Loucy (cell line): Measurements from ENCODE around the gene COLQ.

Experiments
- H2AFZ ChIP-seq: fragments of 200-600 bp; sonication (generic); 2 replicates; pipeline ENCODE4 v1.6.0; 2016; ENCODE audit warnings: antibody characterized with exemption, mild to moderate bottlenecking, low read length, moderate library complexity
- H3F3A ChIP-seq: fragments of 200-600 bp; 2 replicates; pipeline ENCODE4 v1.6.0; 2016; ENCODE audit warnings: antibody characterized with exemption, low read depth, mild to moderate bottlenecking
- H3K27me3 ChIP-seq: fragments of 200-600 bp; sonication (generic); 2 replicates; pipeline ENCODE4 v1.6.1; 2014; ENCODE audit warnings: low read length, mild to moderate bottlenecking; ENCODE audit not compliant: insufficient read depth, poor library complexity, severe bottlenecking
- H3K36me3 ChIP-seq: fragments of 200-600 bp; sonication (generic); 2 replicates; pipeline ENCODE4 v1.6.1; 2016; ENCODE audit warnings: low read length; ENCODE audit not compliant: insufficient read depth
- H3K4me1 ChIP-seq: fragments of 200-600 bp; sonication (generic); 2 replicates; pipeline ENCODE4 v1.5.1; 2014; ENCODE audit warnings: low read length, mild to moderate bottlenecking; ENCODE audit not compliant: insufficient read depth, poor library complexity, severe bottlenecking
- H3K4me2 ChIP-seq: fragments of 200-600 bp; sonication (generic); 2 replicates; pipeline ENCODE4 v1.6.0; 2014; ENCODE audit warnings: antibody characterized with exemption, low read length, low read depth, mild to moderate bottlenecking; ENCODE audit not compliant: poor library complexity, severe bottlenecking
- H3K4me3 ChIP-seq: fragments of 200-600 bp; sonication (generic); 2 replicates; pipeline ENCODE4 v1.5.1; 2014; ENCODE audit warnings: low read length, mild to moderate bottlenecking, mixed read lengths; ENCODE audit not compliant: poor library complexity, severe bottlenecking
- H3K79me2 ChIP-seq: fragments of 200-600 bp; sonication (generic); 2 replicates; pipeline ENCODE4 v1.6.1; 2014; ENCODE audit warnings: low read length; ENCODE audit not compliant: insufficient read depth
- H3K9ac ChIP-seq: fragments of 200-600 bp; sonication (generic); 2 replicates; pipeline ENCODE4 v1.6.0; 2014; ENCODE audit warnings: mild to moderate bottlenecking, low read depth, low read length, moderate library complexity; ENCODE audit not compliant: poor library complexity, severe bottlenecking
- H3K9me2 ChIP-seq: fragments of 200-600 bp; sonication (generic); replicated peaks from 2 replicates; pipeline ENCODE4 v1.6.1; 2016; ENCODE audit warnings: low read depth, low read length, mixed read lengths
- H3K9me3 ChIP-seq: fragments of 200-600 bp; sonication (generic); 2 replicates; pipeline ENCODE4 v1.6.1; 2014; ENCODE audit warnings: mild to moderate bottlenecking, antibody characterized with exemption, low read length, low read depth; ENCODE audit not compliant: insufficient read depth
- H4K20me1 ChIP-seq: fragments of 200-600 bp; sonication (generic); 2 replicates; pipeline ENCODE4 v1.6.0; 2014; ENCODE audit warnings: antibody characterized with exemption, low read length, mild to moderate bottlenecking; ENCODE audit not compliant: insufficient read depth, poor library complexity, severe bottlenecking
- CTCF ChIP-seq: fragments of 200-600 bp; sonication (generic); conservative IDR thresholded peaks from 2 replicates; pipeline ENCODE4 v1.5.1; 2014; ENCODE audit warnings: mild to moderate bottlenecking, antibody characterized with exemption, low read length
- EZH2phosphoT487 ChIP-seq: fragments of 200-600 bp; IDR thresholded peaks from 2 replicates; pipeline ENCODE4 v1.6.1; 2018; ENCODE audit warnings: antibody characterized with exemption, mild to moderate bottlenecking, moderate library complexity, borderline replicate concordance

Gene COLQ

GRCh38 chr3:15514663-15515340 is 6.7 kb downstream of the COLQ start:
- Histone ChIP-seq H3K9me2 (no peaks in the 10 kb centered on the region), H3K36me3 (no peaks in the 10 kb centered on the region), H3K79me2 (no peaks in the 10 kb centered on the region), H4K20me1 (no peaks in the 10 kb centered on the region), H3K4me3 (no peak overlapping the region), H3K4me1 (peaks cover 15% of the 10 kb centered on the region), H2AFZ (no peak overlapping the region), H3K27me3 (no peaks in the 10 kb centered on the region), H3K4me2 (peak overlapping the region; percentile 20), H3K9ac (no peak overlapping the region), H3K9me3 (no peaks in the 10 kb centered on the region), H3F3A (no peaks in the 10 kb centered on the region)
- no peak for TF ChIP-seq EZH2phosphoT487
- no peak for TF ChIP-seq CTCF

- no peaks in the 10 kb centered on the region for H3K9me3 ChIP-seq
- H3K9ac ChIP-seq: no peak overlapping the region
- no peaks in the 10 kb centered on the region for H3K27me3 ChIP-seq
- no peak overlapping the region for H3K4me3 ChIP-seq
- TF ChIP-seq EZH2phosphoT487 (no peak), CTCF (no peak)
- H3K4me2 ChIP-seq: peak overlapping the region; percentile 20
- H3K36me3 ChIP-seq: no peaks in the 10 kb centered on the region
- no peaks in the 10 kb centered on the region for H3K9me2 ChIP-seq
- H2AFZ ChIP-seq: no peak overlapping the region
- peaks cover 13% of the 10 kb centered on the region for H3K4me1 ChIP-seq
- H4K20me1 ChIP-seq: no peaks in the 10 kb centered on the region
- H3F3A ChIP-seq: no peaks in the 10 kb centered on the region
- no peaks in the 10 kb centered on the region for H3K79me2 ChIP-seq
Observed at GRCh38 chr3:15513810-15514662, 7.5 kb downstream of the COLQ start.

- no peak overlapping the region for H3K4me3 ChIP-seq
- no peaks in the 10 kb centered on the region for H3K9me3 ChIP-seq
- no peaks in the 10 kb centered on the region for H3K27me3 ChIP-seq
- no peak overlapping the region for H3K9ac ChIP-seq
- no peak overlapping the region for H2AFZ ChIP-seq
- H3K79me2 ChIP-seq: no peaks in the 10 kb centered on the region
- no peak for TF ChIP-seq CTCF
- TF ChIP-seq EZH2phosphoT487: no peak
- no peaks in the 10 kb centered on the region for H4K20me1 ChIP-seq
- H3K4me2 ChIP-seq: no peak overlapping the region
- H3F3A ChIP-seq: no peaks in the 10 kb centered on the region
- peaks cover 13% of the 10 kb centered on the region for H3K4me1 ChIP-seq
- no peaks in the 10 kb centered on the region for H3K36me3 ChIP-seq
- no peaks in the 10 kb centered on the region for H3K9me2 ChIP-seq
Observed at GRCh38 chr3:15513116-15513515, 8.4 kb downstream of the COLQ start.
